Activated naive CD8-positive, alpha-beta T cell treated with anti-CD3 and anti-CD28 coated beads, Interleukin-2, amount 10 ng/mL, durations not matched to agents 7 days and 5 days (primary cell): ENCODE measurements around the gene ETDC. TPM values are rescaled to one million over a fixed set of nuclear protein-coding genes. Genes with fewer than 3 reads are reported as not detected.

Experiments used
- total RNA-seq, 2 experiments: library from RNA; stranded (reverse); gene quantifications; one replicate each; pipeline ENCODE4 v1.2.3, GENCODE V29; 2021

Gene ETDC
- total RNA-seq, 2 experiments from 2014 or later: not detected

Other genes with a start within 250 kb of the ETDC start
- under 1 TPM; 0.20 to 0.36 TPM for gene SMIM10L2B, start 210.8 kb upstream of the ETDC start, total RNA-seq
- not detected for gene ETDB, start 189.0 kb upstream of the ETDC start, total RNA-seq
- not detected for gene CT55, start 138.1 kb upstream of the ETDC start, total RNA-seq
- gene ETDA, start 57.4 kb upstream of the ETDC start, total RNA-seq: not detected
- 10 to 100 TPM; 15.0 to 17.9 TPM for gene ZNF75D, start 34.6 kb downstream of the ETDC start, total RNA-seq
- gene ZNF449, start 35.3 kb downstream of the ETDC start, total RNA-seq: 1 to 10 TPM; 6.5 to 6.7 TPM
- 1 to 10 TPM; 1.8 to 2.0 TPM for gene SMIM10L2A, start 112.5 kb downstream of the ETDC start, total RNA-seq
- gene INTS6L, start 211.2 kb downstream of the ETDC start, total RNA-seq: 10 to 100 TPM; 31.7 to 33.2 TPM